GM15510 (cell line): ENCODE data around the gene FAM120A.

Source experiments
- POLR2A ChIP-seq: IDR thresholded peaks from 3 replicates; pipeline ENCODE4 v1.6.1; 2011; ENCODE audit warnings: borderline replicate concordance; ENCODE audit not compliant: insufficient read length; ENCODE audit errors: extremely low read depth

FAM120A gene

GRCh38 chr9:93582115-93582514 lies 130.6 kb downstream of the FAM120A start:
- no peak for TF ChIP-seq POLR2A

DNA sequence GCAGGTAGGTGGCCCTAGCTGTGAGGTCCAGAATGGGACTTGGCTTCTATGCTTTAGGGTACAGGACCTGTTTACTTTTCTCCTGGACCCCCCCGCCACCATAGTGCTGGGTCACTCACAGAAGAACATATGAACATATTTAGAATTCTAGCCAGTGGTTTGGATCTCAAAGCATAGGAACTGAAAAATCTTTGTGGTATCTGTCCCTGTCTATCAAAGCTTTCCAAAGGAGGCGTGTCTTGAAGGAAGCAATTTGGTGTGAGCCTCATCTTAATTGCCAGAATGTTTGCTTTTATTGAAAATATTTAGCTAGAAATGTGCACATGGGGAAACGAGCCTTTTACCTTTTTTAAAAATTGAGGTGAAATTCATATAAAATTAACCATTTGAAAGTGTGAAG lies 131.1 kb downstream of the FAM120A start:
- TF ChIP-seq POLR2A, result no peak

GRCh38 chr9:93585259-93585658 lies 133.8 kb downstream of the FAM120A start:
- TF ChIP-seq POLR2A, result no peak

DNA sequence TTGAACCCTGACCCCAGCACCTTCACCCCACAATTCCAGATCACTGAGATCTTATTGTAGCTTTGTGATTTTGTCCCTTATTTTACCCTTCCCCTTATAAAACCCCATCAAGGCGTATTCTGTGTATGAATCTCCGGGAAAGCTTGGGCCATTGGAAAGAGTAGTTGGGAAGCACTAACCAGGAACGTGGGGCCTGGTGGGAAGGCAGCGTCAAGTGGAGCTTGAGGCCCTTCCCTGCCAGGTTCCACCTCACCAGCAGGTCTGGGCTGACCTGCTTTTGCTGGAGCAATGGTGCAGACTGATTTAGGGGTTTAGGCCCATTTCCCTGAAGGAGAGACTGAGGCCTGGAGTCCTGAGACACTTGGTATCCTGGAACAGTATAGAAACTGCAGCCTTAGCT lies 134.2 kb downstream of the FAM120A start:
- TF ChIP-seq POLR2A, result no peak

- TF ChIP-seq POLR2A, result no peak
Measured at GRCh38 chr9:93586290-93587057, 135.0 kb downstream of the FAM120A start.

GRCh38 chr9:93587284-93587650 lies 135.8 kb downstream of the FAM120A start:
- no peak for TF ChIP-seq POLR2A

DNA sequence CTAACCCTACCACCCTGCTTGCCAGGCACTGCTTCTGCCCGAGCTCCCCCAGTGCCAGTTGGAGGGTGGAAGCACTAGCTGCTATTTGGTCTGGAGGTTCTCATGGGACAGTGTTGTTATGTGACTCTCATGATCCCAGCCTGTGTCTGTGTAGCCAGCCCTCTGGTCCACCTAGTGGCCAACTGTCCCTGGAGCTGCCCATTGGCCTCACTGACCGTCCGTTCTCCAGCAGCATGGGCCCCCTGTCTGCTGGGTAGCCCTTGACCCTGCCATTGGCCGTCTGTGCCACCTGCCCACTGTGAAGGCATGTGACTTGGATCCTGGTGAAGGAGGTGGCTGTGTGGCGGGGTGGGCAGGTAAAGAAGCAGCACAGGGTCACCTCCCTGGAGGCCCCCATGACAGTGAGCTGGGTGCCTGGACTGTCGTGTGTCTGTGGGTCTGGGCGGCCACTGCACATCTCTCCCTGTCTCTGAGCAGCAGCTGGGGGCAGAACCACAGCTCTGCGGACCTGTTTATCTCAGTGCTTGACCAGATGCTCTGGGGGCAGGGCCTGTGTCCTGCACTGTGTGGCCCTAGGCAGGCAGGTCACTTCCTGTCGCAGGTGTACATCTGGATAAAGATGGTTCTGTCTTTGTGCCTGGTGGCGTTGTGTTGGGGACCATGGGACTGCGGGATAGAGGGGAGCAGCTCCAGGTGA lies 136.3 kb downstream of the FAM120A start:
- TF ChIP-seq POLR2A, result no peak

DNA sequence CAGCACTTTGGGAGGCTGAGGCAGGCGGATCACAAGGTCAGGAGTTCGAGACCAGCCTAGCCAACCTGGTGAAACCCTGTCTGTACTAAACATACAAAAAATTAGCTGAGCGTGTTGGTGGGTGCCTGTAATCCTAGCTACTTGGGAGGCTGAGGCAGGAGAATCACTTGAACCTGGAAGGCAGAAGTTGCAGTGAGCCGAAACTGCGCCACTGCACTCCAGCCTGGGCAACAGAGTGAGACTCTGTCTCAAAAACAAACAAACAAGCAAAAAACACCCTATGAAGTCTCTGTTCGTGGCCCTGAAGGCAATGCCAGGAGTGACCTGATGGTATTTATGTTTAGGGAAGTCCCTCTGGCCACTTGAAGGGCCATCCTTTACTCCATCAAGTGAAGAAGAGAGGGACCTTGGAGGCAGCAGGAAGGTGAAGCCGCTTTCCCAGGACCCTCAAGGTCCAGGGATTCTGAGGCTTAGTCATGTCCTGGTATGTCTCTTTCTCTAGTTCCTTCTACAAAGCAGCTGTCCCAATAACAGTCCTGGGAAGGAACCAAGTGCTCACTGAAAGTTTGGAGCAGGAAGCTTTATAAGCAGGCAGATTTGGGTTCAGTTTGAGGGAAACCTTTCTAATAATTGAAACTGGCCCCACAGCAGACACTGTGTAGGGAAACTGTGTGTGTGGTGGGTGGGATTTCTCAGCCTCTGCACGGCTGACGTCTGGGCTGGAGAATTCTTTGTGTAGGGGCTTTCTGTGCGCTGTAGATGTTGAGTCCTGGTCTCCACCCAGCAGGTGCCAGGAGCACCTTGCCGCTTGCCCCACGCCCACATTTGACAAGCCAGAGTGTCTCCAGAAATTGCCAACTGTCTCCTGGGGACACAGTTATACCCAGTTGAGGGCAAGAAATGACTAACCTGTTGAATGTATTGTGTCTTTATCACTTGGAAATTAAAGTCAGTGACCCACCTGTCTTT lies 137.4 kb downstream of the FAM120A start:
- TF ChIP-seq POLR2A, result no peak

DNA sequence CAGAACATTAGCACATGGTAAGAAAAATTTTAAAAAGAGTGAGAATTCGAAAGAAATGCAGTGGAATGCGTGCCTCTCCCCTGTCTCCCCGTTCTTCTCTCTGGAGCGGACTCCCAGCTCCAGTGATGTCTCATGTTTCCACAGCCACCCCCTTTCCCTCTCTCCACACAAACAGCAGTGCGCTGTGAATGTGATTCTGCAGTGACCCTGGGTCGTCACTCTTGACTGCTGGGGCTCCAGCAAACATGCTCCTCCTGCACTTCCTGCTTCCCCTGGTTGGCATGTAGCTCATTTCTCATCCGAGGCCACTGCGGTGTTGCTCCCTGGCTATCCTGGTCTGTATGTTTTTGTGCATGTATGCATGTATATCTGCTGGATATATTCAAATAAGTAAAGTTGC lies 138.2 kb downstream of the FAM120A start:
- no peak for TF ChIP-seq POLR2A

GRCh38 chr9:93590609-93591234 lies 139.2 kb downstream of the FAM120A start:
- TF ChIP-seq POLR2A, result no peak

- no peak for TF ChIP-seq POLR2A
Measured at GRCh38 chr9:93591301-93592007, 140.0 kb downstream of the FAM120A start.

- TF ChIP-seq POLR2A, result no peak
Measured at GRCh38 chr9:93592008-93592642, 140.6 kb downstream of the FAM120A start.

- TF ChIP-seq POLR2A, result no peak
Measured at GRCh38 chr9:93592643-93593021, 141.1 kb downstream of the FAM120A start.
